SK-N-SH (cell line): ENCODE measurements around the gene TBX19.

Experiments used
- GABPA ChIP-seq: IDR thresholded peaks from 2 replicates; pipeline ENCODE4 v1.4.0; 2012; ENCODE audit warnings: low read depth, mild to moderate bottlenecking
- RAD21 ChIP-seq: IDR thresholded peaks from 2 replicates; pipeline ENCODE4 v1.6.1; 2012; ENCODE audit warnings: mild to moderate bottlenecking, low read length
- TCF12 ChIP-seq: IDR thresholded peaks from 2 replicates; pipeline ENCODE4 v1.4.0; 2012
- TF ChIP-seq, protein P1 (sequence below): fragments of 200-600 bp; sonication (generic); IDR thresholded peaks from 2 replicates; pipeline ENCODE4 v1.6.1; 2017; ENCODE audit warnings: antibody characterized with exemption, mild to moderate bottlenecking, moderate library complexity

DNA sequence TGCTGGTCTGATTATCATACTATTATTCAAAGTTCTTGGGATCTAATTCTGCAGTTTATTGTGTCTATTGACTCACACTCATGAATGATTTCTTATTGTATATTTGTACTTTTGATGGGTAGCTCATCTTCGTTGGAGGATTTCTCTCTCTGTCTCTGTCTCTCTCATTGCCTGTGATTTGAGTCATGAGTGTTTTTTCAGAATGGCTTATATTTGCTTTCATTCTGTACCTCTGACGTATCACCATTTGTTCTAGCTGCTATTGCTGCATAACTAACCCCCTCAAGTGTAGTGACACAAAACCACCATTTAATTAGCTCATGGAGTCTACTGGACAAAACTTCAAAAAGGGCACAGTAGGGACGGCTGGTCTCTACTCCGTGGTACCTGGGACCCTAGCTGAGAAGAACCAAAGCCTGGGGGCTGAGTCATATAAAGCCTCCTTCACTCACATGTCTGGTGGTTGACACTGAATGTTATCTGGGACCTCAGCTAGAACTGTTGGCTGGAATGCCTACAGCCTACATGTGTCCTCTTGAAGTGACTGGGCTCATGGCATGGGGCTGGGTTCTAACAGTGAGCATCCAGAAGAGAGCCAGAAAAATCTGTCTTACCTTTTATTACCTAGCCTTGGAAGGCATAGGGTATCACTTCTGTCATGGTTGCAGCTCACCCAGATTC lies 44.2 kb downstream of the TBX19 start:
- TF ChIP-seq RAD21 (no peak), GABPA (no peak), TCF12 (no peak)
- TF ChIP-seq, protein P1, sequence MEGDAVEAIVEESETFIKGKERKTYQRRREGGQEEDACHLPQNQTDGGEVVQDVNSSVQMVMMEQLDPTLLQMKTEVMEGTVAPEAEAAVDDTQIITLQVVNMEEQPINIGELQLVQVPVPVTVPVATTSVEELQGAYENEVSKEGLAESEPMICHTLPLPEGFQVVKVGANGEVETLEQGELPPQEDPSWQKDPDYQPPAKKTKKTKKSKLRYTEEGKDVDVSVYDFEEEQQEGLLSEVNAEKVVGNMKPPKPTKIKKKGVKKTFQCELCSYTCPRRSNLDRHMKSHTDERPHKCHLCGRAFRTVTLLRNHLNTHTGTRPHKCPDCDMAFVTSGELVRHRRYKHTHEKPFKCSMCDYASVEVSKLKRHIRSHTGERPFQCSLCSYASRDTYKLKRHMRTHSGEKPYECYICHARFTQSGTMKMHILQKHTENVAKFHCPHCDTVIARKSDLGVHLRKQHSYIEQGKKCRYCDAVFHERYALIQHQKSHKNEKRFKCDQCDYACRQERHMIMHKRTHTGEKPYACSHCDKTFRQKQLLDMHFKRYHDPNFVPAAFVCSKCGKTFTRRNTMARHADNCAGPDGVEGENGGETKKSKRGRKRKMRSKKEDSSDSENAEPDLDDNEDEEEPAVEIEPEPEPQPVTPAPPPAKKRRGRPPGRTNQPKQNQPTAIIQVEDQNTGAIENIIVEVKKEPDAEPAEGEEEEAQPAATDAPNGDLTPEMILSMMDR: no peak
